ENCODE results near the gene HGS.

Gene HGS

GRCh38 chr17:81656835-81657234, 27.0 kb upstream of the HGS start:
- no peak for DNase-seq

GRCh38 chr17:81659038-81659437, 24.8 kb upstream of the HGS start:
- no peak for DNase-seq

GRCh38 chr17:81660441-81660840, 23.4 kb upstream of the HGS start:
- DNase-seq = no peak

GRCh38 chr17:81662002-81662401, 21.8 kb upstream of the HGS start:
- no peak for DNase-seq

GRCh38 chr17:81664051-81664470, 19.8 kb upstream of the HGS start:
- peak; percentile 39 for DNase-seq

- peak; percentile 76 for DNase-seq
Measured at GRCh38 chr17:81665205-81666091, 18.4 kb upstream of the HGS start.

GRCh38 chr17:81666092-81666341, 17.8 kb upstream of the HGS start:
- DNase-seq = no peak

GRCh38 chr17:81666342-81667191, 17.2 kb upstream of the HGS start, which contains the start of the genes CCDC137 and OXLD1:
Gene CCDC137, plus strand, starts transcription at chr17:81666737. Its CDS starts 30 bp downstream, at chr17:81666767.
Gene OXLD1, minus strand, starts transcription at chr17:81666605. Its CDS starts 28 bp downstream, at chr17:81666577.
- peak; percentile 95 for DNase-seq

- peak; percentile 35 for DNase-seq
Measured at GRCh38 chr17:81667754-81668153, 16.1 kb upstream of the HGS start.

- no peak for DNase-seq
Measured at GRCh38 chr17:81672504-81672903, 11.3 kb upstream of the HGS start.

GRCh38 chr17:81672954-81673353, 10.9 kb upstream of the HGS start:
- DNase-seq = no peak

GRCh38 chr17:81673561-81674258, 10.1 kb upstream of the HGS start:
- DNase-seq = no peak

- DNase-seq = peak; percentile 45
Measured at GRCh38 chr17:81675515-81676221, 8.1 kb upstream of the HGS start.

GRCh38 chr17:81676906-81677305, 6.9 kb upstream of the HGS start:
- no peak for DNase-seq

GRCh38 chr17:81680150-81680549, 3.7 kb upstream of the HGS start:
- no peak for DNase-seq

- DNase-seq = no peak
Measured at GRCh38 chr17:81681672-81682071, 2.1 kb upstream of the HGS start.

- no peak for DNase-seq
Measured at GRCh38 chr17:81682565-81683207, 1.1 kb upstream of the HGS start.

GRCh38 chr17:81683208-81683583, 615 bp upstream of the HGS start:
- no peak for DNase-seq

- no peak for DNase-seq
Measured at GRCh38 chr17:81684442-81684911, 666 bp downstream of the HGS start.

- peak; percentile 76 for DNase-seq
Measured at GRCh38 chr17:81685108-81685507, 1.3 kb downstream of the HGS start.

GRCh38 chr17:81686614-81687013, 2.8 kb downstream of the HGS start:
- no peak for DNase-seq

All from stimulated activated CD8-positive, alpha-beta memory T cell treated with anti-CD3 and anti-CD28 coated beads, Interleukin-4, amount 100 ng/mL, for 48 hours (primary cell).